Left ventricle myocardium inferior (tissue), 1 donor: ENCODE results near the gene FAM20B. TPM values are rescaled to one million over a fixed set of nuclear protein-coding genes. Genes with fewer than 3 reads are reported as not detected.
"Not testable (repeated sequence)": the region's sequence is repeated elsewhere in the genome, so short reads cannot be mapped to it uniquely, and the experiment has no call there.

Source experiments
- DNase-seq: peaks from one replicate; pipeline ENCODE4 v3.0.0-alpha.2; 2020
- H3K27ac ChIP-seq: fragments of 200-600 bp; replicated peaks from 2 replicates; pipeline ENCODE4 v1.8.0; 2021
- H3K27me3 ChIP-seq: fragments of 200-600 bp; 2 replicates; pipeline ENCODE4 v1.8.0; 2021; ENCODE audit warnings: low read depth
- H3K36me3 ChIP-seq: fragments of 200-600 bp; 2 replicates; pipeline ENCODE4 v1.8.0; 2021
- H3K4me1 ChIP-seq: fragments of 200-600 bp; 2 replicates; pipeline ENCODE4 v1.8.0; 2021
- H3K4me3 ChIP-seq: fragments of 200-600 bp; 2 replicates; pipeline ENCODE4 v1.8.0; 2021; ENCODE audit warnings: mild to moderate bottlenecking, moderate library complexity
- H3K9me3 ChIP-seq: fragments of 200-600 bp; replicated peaks from 2 replicates; pipeline ENCODE4 v1.8.0; 2021
- CTCF ChIP-seq: fragments of 200-600 bp; IDR thresholded peaks from 2 replicates; pipeline ENCODE4 v1.8.0; 2021; ENCODE audit warnings: antibody characterized with exemption, mild to moderate bottlenecking, borderline replicate concordance
- intact Hi-C: fragments of 100-400 bp; cut with micrococcal nuclease; formaldehyde crosslinking; loops from one replicate; pipeline ENCODE4 v1.11.0; 2022
- long read RNA-seq: library from polyadenylated mRNA; unstranded; transcript quantifications from one replicate; pipeline ENCODE4 v2.0.0, GENCODE V29; 2021
- total RNA-seq: library from RNA; stranded (reverse); fragmentation: NEBNext Ultra II Directional; extraction: Animal tissue kit (Norgen Biotek cat#: 25700); gene quantifications from one replicate; pipeline ENCODE4 v1.2.1, GENCODE V29; 2021
- donor health status: DM: no; HTN: yes; CAD: no; lungs with severe emphysema.

FAM20B gene
- 53.8 TPM for total RNA-seq
- long read RNA-seq, partial matches to known transcripts: 3 of 6 reads
- long read RNA-seq, other reads (novel, unspliced or antisense): 3 of 6 reads

- H3K27me3 ChIP-seq: no peaks in the 10 kb centered on the region
- H3K4me3 ChIP-seq: peak within 1 kb of the TSS; percentile 86
- no peaks in the 10 kb centered on the region for H3K36me3 ChIP-seq
- peak; percentile 96 for DNase-seq
- H3K27ac ChIP-seq: peak within 1 kb of the TSS; percentile 97
- H3K9me3 ChIP-seq: no peaks in the 10 kb centered on the region
- intact Hi-C loops: no loop called here
- peaks cover 48% of the 10 kb centered on the region for H3K4me1 ChIP-seq
- peak; percentile 8 for TF ChIP-seq CTCF
Observed at GRCh38 chr1:179025125-179025974, at the start of gene FAM20B. Gene FAM20B, plus strand, starts transcription at chr1:179025894. Its CDS starts 17,954 bp downstream, at chr1:179043848.

- TF ChIP-seq CTCF: no peak
- intact Hi-C loops: no loop called here
- Histone ChIP-seq H3K9me3 (peaks cover 57% of the 10 kb centered on the region), H3K27me3 (no peaks in the 10 kb centered on the region), H3K27ac (no peak overlapping the region), H3K4me3 (no peak overlapping the region), H3K36me3 (no peaks in the 10 kb centered on the region), H3K4me1 (peaks cover 8% of the 10 kb centered on the region)
- DNase-seq: no peak
Observed at GRCh38 chr1:178976541-178976940, 49.2 kb upstream of the FAM20B start.

- no peaks in the 10 kb centered on the region for H3K36me3 ChIP-seq
- TF ChIP-seq CTCF: no peak
- no peaks in the 10 kb centered on the region for H3K4me1 ChIP-seq
- no peaks in the 10 kb centered on the region for H3K27me3 ChIP-seq
- peaks cover 8% of the 10 kb centered on the region for H3K9me3 ChIP-seq
- intact Hi-C loops: no loop called here
- H3K4me3 ChIP-seq: no peak overlapping the region
- DNase-seq: no peak
- no peak overlapping the region for H3K27ac ChIP-seq
Observed at GRCh38 chr1:178986204-178986603, 39.5 kb upstream of the FAM20B start.

- H3K9me3 ChIP-seq, H3K27me3 ChIP-seq, H3K4me3 ChIP-seq, intact Hi-C loops, H3K36me3 ChIP-seq, H3K27ac ChIP-seq, DNase-seq, H3K4me1 ChIP-seq: not testable (repeated sequence)
Observed at GRCh38 chr1:178988198-178988597, 37.5 kb upstream of the FAM20B start.

- DNase-seq: no peak
- no peak for TF ChIP-seq CTCF
- H3K27me3 ChIP-seq: no peaks in the 10 kb centered on the region
- no peak overlapping the region for H3K4me3 ChIP-seq
- no peak overlapping the region for H3K27ac ChIP-seq
- H3K9me3 ChIP-seq: peaks cover 31% of the 10 kb centered on the region
- intact Hi-C loops: no loop called here
- H3K4me1 ChIP-seq: no peaks in the 10 kb centered on the region
- H3K36me3 ChIP-seq: no peaks in the 10 kb centered on the region
Observed at GRCh38 chr1:178993559-178993958, 32.1 kb upstream of the FAM20B start.

GRCh38 chr1:178997428-178997827 is 28.3 kb upstream of the FAM20B start:
- Histone ChIP-seq H3K4me3 (no peak overlapping the region), H3K9me3 (peaks cover 28% of the 10 kb centered on the region), H3K36me3 (no peaks in the 10 kb centered on the region), H3K4me1 (peaks cover 2% of the 10 kb centered on the region), H3K27ac (no peak overlapping the region), H3K27me3 (no peaks in the 10 kb centered on the region)
- DNase-seq: no peak
- no peak for TF ChIP-seq CTCF
- intact Hi-C loops: no loop called here
